ENCODE measurements around the gene JAKMIP2.

Gene JAKMIP2

GRCh38 chr5:147673266-147673665 is 109.3 kb downstream of the JAKMIP2 start:
- H3K4me2 ChIP-seq (ENCODE audit: low read depth, low read length, poor library complexity, severe bottlenecking), result no peak overlapping the region
- H3K27me3 ChIP-seq (ENCODE audit: low read length), result no peaks in the 10 kb centered on the region
- no peaks in the 10 kb centered on the region for H3K9me2 ChIP-seq (replicated peaks; ENCODE audit: insufficient read depth, low read length)
- no peaks in the 10 kb centered on the region for H3K36me3 ChIP-seq (ENCODE audit: low read length)
- H3F3A ChIP-seq (ENCODE audit: insufficient read depth), result no peaks in the 10 kb centered on the region
- no peak overlapping the region for H3K27ac ChIP-seq (ENCODE audit: low read depth, low read length)
- no peak overlapping the region for H3K4me3 ChIP-seq (ENCODE audit: insufficient read depth, low read length, poor library complexity, severe bottlenecking)
- H2AFZ ChIP-seq (ENCODE audit: low read depth, low read length, severe bottlenecking), result no peak overlapping the region
- no peaks in the 10 kb centered on the region for H3K9me3 ChIP-seq (ENCODE audit: insufficient read depth, low read length)
- no peaks in the 10 kb centered on the region for H4K20me1 ChIP-seq (ENCODE audit: low read depth, low read length)
- H3K9ac ChIP-seq (ENCODE audit: low read length), result no peak overlapping the region
- no peaks in the 10 kb centered on the region for H3K79me2 ChIP-seq (ENCODE audit: insufficient read depth, low read length)
- TF ChIP-seq EZH2phosphoT487 (conservative IDR thresholded peaks at IDR 0.05; ENCODE audit: low read length), result no peak
- no peak for TF ChIP-seq CTCF (IDR thresholded peaks at IDR 0.05; ENCODE audit: insufficient read depth, low read length, poor library complexity, severe bottlenecking)

- Histone ChIP-seq H3K9me3 (ENCODE audit: insufficient read depth, low read length) (no peaks in the 10 kb centered on the region), H3K27ac (ENCODE audit: low read depth, low read length) (no peak overlapping the region), H2AFZ (ENCODE audit: low read depth, low read length, severe bottlenecking) (no peak overlapping the region), H3F3A (ENCODE audit: insufficient read depth) (no peaks in the 10 kb centered on the region), H3K4me2 (ENCODE audit: low read depth, low read length, poor library complexity, severe bottlenecking) (no peak overlapping the region), H3K4me3 (ENCODE audit: insufficient read depth, low read length, poor library complexity, severe bottlenecking) (no peak overlapping the region), H3K9ac (ENCODE audit: low read length) (no peak overlapping the region), H4K20me1 (ENCODE audit: low read depth, low read length) (no peaks in the 10 kb centered on the region), H3K36me3 (ENCODE audit: low read length) (no peaks in the 10 kb centered on the region), H3K27me3 (ENCODE audit: low read length) (no peaks in the 10 kb centered on the region), H3K79me2 (ENCODE audit: insufficient read depth, low read length) (no peaks in the 10 kb centered on the region), H3K9me2 (replicated peaks; ENCODE audit: insufficient read depth, low read length) (no peaks in the 10 kb centered on the region)
- TF ChIP-seq CTCF (IDR thresholded peaks at IDR 0.05; ENCODE audit: insufficient read depth, low read length, poor library complexity, severe bottlenecking) (no peak), EZH2phosphoT487 (conservative IDR thresholded peaks at IDR 0.05; ENCODE audit: low read length) (no peak)
Measured at GRCh38 chr5:147671365-147671764, 111.2 kb downstream of the JAKMIP2 start.

GRCh38 chr5:147670815-147671214 is 111.7 kb downstream of the JAKMIP2 start:
- Histone ChIP-seq H3K79me2 (ENCODE audit: insufficient read depth, low read length) (no peaks in the 10 kb centered on the region), H3K27me3 (ENCODE audit: low read length) (no peaks in the 10 kb centered on the region), H3K4me2 (ENCODE audit: low read depth, low read length, poor library complexity, severe bottlenecking) (no peak overlapping the region), H3K9me3 (ENCODE audit: insufficient read depth, low read length) (no peaks in the 10 kb centered on the region), H2AFZ (ENCODE audit: low read depth, low read length, severe bottlenecking) (no peak overlapping the region), H3K9ac (ENCODE audit: low read length) (no peak overlapping the region), H3K27ac (ENCODE audit: low read depth, low read length) (no peak overlapping the region), H3K36me3 (ENCODE audit: low read length) (no peaks in the 10 kb centered on the region), H4K20me1 (ENCODE audit: low read depth, low read length) (no peaks in the 10 kb centered on the region), H3K4me3 (ENCODE audit: insufficient read depth, low read length, poor library complexity, severe bottlenecking) (no peak overlapping the region), H3K9me2 (replicated peaks; ENCODE audit: insufficient read depth, low read length) (no peaks in the 10 kb centered on the region), H3F3A (ENCODE audit: insufficient read depth) (no peaks in the 10 kb centered on the region)
- TF ChIP-seq EZH2phosphoT487 (conservative IDR thresholded peaks at IDR 0.05; ENCODE audit: low read length), result no peak
- TF ChIP-seq CTCF (IDR thresholded peaks at IDR 0.05; ENCODE audit: insufficient read depth, low read length, poor library complexity, severe bottlenecking), result no peak

Data from SU-DHL-6 (cell line).